GM21737 (cell line): ENCODE measurements around the gene PPID.
"Not testable (repeated sequence)": the region's sequence is repeated elsewhere in the genome, so short reads cannot be mapped to it uniquely, and the experiment has no call there.

ENCODE experiments used
- ATAC-seq: cut with Tn5 transposase; IDR thresholded peaks from one replicate; pipeline ENCODE4 v1.9.1; 2021; ENCODE audit warnings: mild to moderate bottlenecking, moderate library complexity; ENCODE audit not compliant: unreplicated experiment

PPID gene

DNA sequence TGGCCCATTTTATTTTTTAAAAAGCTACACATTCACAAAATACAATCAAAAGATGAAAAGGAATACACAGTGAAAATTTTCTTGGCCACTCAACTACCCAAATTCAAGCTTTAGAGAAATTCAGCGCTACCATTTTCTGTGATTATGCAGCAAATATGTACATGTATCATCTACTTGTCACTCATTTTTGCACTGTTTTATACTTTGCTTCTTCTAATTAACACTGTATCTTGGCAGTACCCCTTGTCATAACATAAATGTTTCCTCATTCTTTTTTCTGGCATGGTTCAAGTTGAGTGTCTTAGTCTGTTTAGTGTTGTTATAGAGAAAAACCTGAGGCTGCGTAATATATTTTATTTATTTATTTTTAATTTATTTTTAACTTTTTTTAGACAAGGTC, 15.7 kb upstream of the PPID start:
- no peak for ATAC-seq

DNA sequence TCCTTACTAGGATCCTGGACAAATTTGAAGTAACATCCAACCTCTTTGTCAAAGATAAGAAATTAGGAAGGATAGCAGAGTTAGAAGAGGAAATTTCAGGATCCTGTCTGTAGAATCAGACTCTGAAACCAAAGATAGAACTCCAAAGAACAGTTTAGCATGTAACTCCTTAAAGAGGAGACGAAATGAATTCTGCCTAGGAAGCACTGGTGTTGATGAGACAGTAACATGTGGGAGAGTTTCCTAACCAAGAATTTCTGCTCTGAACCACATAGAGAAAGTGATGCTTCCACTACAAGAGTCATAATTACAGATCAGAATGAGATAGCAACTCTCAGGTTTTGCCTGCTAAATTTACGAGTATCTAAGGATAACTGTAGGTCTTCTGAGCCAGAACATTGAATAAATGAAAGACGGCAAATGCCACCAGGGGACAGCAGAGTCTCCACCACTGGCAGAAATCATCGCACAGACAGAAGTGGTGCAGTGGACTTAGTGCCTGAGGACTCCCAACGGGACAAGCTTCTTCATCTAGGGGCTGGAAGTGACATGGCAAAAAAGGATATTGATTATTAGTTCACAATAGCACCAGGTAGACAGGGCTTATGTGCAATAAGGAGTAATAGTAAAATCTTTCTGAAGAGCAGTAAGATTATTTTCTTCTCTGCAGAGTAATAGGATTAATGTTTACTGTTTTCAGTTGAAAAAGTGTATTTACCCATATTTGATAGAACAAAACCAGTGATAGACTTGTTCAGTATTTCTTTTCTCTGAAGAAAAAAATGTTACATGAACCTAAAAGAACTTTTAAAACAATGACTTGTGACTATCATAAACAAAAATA, 6.7 kb upstream of the PPID start:
- peak; percentile 82 for ATAC-seq

DNA sequence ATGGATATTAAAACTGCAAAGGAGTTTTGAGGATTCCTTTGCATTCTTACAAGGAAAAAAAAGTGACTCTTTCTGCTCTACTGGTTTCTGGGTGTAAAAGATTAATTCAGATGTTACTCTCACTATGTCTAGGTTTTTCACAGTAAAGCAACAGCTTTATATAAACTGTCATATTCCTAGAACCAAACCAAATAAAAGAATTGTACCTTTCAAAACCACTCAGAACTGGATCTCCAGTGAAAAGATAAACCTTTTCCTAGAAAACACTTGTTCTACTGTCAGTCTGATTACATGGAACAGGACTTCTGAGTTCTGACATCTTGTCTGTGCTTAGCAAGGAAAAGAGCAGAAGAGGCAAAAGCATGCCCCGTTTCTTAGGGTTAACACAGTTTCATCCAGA, 5.0 kb upstream of the PPID start:
- ATAC-seq, result no peak

DNA sequence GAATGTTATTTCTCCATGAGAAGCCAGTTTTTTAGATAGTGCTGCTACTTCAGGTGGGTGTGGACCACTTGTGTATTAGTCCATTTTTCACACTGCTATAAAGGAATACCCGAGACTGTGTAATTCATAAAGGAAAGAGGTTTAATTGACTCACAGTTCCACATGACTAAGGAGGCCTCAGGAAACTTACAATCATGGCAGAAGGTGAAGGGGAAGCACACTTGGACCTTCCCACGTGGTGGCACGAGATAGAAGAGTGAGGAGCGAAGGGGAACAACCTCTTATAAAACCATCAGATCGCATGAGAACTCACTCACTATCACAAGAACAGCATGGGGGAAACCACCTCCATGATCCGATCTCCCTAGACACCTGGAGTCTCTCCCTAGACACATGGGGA, 3.4 kb upstream of the PPID start:
- ATAC-seq, result no peak

GRCh38 chr4:158724637-158725036, 1.4 kb upstream of the PPID start:
- ATAC-seq, result no peak

DNA sequence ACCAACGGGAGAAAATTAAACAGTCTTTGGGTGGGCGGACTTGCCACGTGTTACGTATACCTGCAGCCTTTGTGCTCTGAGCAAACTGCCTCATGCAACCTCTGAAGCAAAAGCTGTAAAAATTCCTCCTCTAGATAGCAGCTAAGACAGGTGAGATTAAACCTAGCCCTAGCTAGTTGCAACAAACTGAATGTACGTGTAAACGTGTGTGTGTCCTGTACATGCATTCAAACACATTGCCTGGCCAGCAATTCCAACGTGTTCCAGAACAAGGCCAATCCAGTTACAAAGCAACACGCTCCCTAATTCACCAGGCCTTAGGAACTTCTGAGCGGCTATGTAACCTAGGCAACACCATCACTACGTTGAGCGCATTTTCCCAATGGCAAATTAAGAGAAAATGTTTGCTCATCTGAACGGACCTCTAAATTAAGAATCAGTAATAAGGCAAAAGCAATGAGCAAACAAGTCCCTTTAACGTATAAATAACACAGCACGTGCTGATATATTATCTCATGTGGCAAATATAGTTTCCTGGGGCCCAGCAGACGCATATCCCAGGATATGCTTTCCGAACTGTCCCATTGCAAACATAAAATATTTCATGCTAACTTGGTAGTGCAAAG, 792 bp downstream of the PPID start:
- no peak for ATAC-seq

GRCh38 chr4:158721680-158722079, 1.5 kb downstream of the PPID start:
- ATAC-seq, result no peak

GRCh38 chr4:158715802-158716201, 7.4 kb downstream of the PPID start:
- ATAC-seq, result no peak

DNA sequence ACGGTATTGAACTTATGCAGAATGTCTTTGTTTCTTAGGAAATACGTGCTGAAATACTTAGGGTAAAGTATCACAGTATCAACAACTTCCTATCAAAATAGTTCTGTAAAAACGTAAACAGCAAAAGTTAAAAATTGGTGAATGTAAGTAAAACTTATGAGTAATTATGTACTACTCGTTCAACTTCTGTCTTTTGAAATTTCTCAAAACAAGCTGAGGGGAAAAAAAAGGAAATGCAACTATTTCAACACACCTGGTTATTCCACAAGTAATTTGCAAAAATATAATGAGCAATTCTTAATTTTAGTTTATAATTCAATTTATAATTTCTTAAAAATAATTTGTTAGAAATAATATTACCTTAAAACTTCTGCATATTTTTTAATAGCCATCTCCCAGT, 8.3 kb downstream of the PPID start:
- no peak for ATAC-seq

GRCh38 chr4:158712622-158713021, 10.6 kb downstream of the PPID start:
- not testable (repeated sequence) for ATAC-seq

DNA sequence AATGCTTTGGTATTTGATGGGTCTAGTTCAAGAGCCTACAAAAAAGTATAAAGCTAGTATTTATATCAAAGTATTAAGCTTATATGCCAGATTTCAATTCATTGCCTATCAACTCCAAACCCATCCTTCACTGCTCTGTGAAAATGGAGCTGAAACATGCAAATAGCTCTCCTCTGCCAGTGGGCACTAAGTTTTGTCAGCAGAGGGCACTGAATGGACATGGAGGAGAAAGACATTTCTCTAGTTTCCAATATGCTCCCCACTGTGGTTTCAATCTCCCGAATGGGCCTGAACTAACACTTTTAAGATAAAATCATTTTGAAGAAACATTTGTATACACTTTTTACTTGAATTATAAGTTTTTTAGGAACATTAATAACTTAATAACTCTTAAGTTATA, 12.4 kb downstream of the PPID start:
- no peak for ATAC-seq

DNA sequence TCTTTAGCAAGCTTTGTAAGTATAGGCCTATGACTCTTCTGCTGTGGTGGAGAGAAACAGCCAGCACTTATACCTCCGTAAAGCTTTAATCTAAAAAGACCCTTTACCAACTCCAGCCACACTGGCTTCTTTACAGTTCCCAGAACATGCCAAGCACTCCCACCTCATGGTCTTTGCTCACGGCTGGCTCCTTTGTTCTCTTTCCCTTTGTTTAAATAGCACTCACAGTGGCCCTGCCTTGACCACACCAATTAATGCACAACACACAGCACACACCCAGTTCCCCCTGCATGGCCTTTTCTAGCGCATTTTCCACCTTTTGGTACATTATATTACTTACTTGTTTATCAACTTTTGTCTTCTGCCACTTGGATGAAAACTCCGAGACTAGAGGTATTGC, 18.9 kb downstream of the PPID start:
- ATAC-seq, result no peak

DNA sequence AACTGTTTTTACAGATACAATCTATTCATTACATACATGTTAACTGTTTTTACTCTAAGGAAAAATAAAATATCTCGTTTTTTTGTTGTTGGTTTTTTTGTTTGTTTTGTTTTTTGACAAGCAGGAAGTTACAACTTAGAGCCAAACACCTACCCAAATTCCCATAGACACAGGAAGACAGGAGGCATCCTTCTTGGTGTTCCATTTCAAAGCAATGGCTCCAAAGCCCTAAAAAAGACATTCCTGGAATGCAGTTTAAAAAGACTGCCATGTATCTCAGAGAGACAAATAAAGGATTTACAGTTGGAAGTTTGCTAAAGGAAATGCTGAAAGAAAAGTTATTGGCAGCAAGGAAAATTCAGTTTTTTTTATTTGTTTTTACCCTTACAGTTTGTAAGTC, 34.4 kb downstream of the PPID start:
- no peak for ATAC-seq

DNA sequence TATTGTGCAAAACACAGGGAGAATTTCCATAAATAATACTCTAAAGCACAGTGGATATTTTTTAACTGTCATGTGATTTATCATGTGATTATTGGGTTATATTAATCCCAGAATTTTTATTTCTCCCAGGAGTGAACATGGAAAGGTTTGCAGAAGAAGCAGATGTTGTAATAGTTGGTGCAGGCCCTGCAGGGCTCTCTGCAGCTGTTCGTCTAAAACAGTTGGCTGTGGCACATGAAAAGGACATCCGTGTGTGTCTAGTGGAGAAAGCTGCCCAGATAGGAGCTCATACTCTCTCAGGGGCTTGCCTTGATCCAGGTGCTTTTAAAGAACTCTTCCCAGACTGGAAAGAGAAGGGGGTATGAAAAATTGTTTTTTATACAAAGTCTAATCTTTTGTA, 41.1 kb downstream of the PPID start:
- ATAC-seq, result no peak

GRCh38 chr4:158681629-158682028, 41.6 kb downstream of the PPID start:
- ATAC-seq, result no peak

- no peak for ATAC-seq
These were observed 44.4 kb downstream of the PPID start for GRCh38 chr4:158678767-158679166.

- no peak for ATAC-seq
These were observed 47.1 kb downstream of the PPID start for GRCh38 chr4:158676076-158676475.

DNA sequence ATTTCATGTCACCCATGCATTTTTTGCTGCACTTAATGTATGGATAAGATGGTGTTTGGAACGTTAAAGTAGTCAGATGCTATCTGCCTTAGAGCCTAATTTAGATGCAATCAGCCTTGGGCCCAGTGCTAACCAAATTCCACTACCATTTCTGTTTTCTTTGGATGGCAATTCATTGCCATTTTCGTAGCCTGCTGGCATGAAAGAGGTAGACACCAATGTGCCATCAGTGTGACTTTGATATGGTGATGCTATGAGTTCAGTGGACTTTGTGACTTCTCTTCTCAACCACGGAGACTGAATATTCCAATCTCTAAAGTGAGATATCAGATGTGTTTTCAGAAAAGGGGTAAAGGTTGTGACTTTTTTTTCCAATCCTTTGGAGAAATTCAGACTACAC, 49.6 kb downstream of the PPID start:
- ATAC-seq, result no peak

DNA sequence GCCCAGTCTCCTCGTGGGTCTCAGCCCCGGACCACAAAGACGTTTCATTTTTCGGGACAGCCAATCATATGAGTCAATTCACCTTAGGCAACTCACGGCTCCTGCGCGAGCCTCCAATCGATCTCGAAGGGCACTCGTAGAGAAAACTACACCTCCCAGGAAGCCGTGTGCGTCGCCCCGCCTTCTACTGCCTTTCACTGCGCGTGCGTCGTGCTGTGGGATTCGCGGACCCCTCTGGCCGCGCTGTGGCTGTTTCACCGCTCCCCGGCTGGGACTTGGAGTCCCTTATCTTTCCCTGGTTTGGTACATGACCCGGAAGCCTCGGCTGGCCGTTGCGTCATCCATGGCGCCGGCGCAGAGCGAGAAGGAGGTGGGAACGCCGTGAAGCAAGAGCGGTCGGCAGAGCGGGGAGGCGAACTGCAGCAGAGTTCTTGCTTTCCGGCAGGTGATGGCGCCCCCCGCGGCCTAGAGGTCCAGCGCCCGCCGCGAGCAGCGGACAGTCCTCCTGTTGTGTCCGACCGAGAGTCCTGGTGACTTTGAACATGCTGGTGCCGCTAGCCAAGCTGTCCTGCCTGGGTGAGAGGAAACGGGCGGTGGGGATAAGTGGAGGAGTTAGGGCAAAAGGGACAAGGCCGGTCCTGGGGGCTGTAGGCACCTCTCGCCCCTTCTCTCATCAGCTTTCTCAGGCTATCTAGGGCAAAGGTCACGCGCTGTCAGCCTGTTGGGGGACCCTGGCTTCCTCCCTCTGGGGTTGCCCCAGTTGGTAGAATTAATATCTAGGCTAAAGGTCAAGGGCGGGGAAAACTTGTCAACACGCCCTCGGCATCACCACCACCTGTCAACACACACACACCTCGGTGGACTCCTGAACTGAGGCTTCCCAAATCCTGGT, 51.0 kb downstream of the PPID start, which contains the start of gene ETFDH:
ETFDH (plus strand) TSS at position 382 of the 892 bp plus-strand sequence; CDS start at position 543, 161 bp downstream.
- peak; percentile 86 for ATAC-seq

- no peak for ATAC-seq
These were observed 51.6 kb downstream of the PPID start, which contains the start of gene C4orf46 for GRCh38 chr4:158671665-158671914. C4orf46 (minus strand) TSS chr4:158671887; CDS start chr4:158671801, 86 bp downstream.

GRCh38 chr4:158670975-158671664, 52.1 kb downstream of the PPID start:
- peak; percentile 31 for ATAC-seq
